ENCODE data around the gene HECW1.

The HECW1 gene

GRCh38 chr7:43501870-43502269 lies 389.4 kb downstream of the HECW1 start:
- no peak for DNase-seq (ENCODE audit: low read depth in 2 of 2)

- no peak for DNase-seq (ENCODE audit: low read depth in 2 of 2)
These were observed 390.5 kb downstream of the HECW1 start for GRCh38 chr7:43502941-43503340.

GRCh38 chr7:43505412-43505811 lies 393.0 kb downstream of the HECW1 start:
- no peak for DNase-seq (ENCODE audit: low read depth in 2 of 2)

GRCh38 chr7:43506460-43506859 lies 394.0 kb downstream of the HECW1 start:
- DNase-seq (ENCODE audit: low read depth in 2 of 2): no peak

- DNase-seq (ENCODE audit: low read depth in 2 of 2): no peak
These were observed 396.0 kb downstream of the HECW1 start for GRCh38 chr7:43508461-43508860.

- no peak for DNase-seq (ENCODE audit: low read depth in 2 of 2)
These were observed 397.5 kb downstream of the HECW1 start for GRCh38 chr7:43509906-43510305.

GRCh38 chr7:43511029-43511428 lies 398.6 kb downstream of the HECW1 start:
- DNase-seq (ENCODE audit: low read depth in 2 of 2): no peak

GRCh38 chr7:43511769-43512515 lies 399.5 kb downstream of the HECW1 start:
- no peak for DNase-seq (ENCODE audit: low read depth in 2 of 2)

- no peak for DNase-seq (ENCODE audit: low read depth in 2 of 2)
These were observed 400.8 kb downstream of the HECW1 start for GRCh38 chr7:43513251-43513650.

- DNase-seq (ENCODE audit: low read depth in 2 of 2): no peak
These were observed 404.3 kb downstream of the HECW1 start for GRCh38 chr7:43516581-43517342.

- no peak for DNase-seq (ENCODE audit: low read depth in 2 of 2)
These were observed 405.0 kb downstream of the HECW1 start for GRCh38 chr7:43517464-43517863.

GRCh38 chr7:43520201-43520600 lies 407.8 kb downstream of the HECW1 start:
- DNase-seq (ENCODE audit: low read depth in 2 of 2): no peak

- no peak for DNase-seq (ENCODE audit: low read depth in 2 of 2)
These were observed 410.1 kb downstream of the HECW1 start for GRCh38 chr7:43522406-43523156.

- no peak for DNase-seq (ENCODE audit: low read depth in 2 of 2)
These were observed 416.3 kb downstream of the HECW1 start for GRCh38 chr7:43528576-43529354.

- DNase-seq (ENCODE audit: low read depth in 2 of 2): no peak
These were observed 418.3 kb downstream of the HECW1 start for GRCh38 chr7:43530553-43531410.

- no peak for DNase-seq (ENCODE audit: low read depth in 2 of 2)
These were observed 419.3 kb downstream of the HECW1 start for GRCh38 chr7:43531700-43532099.

- DNase-seq (ENCODE audit: low read depth in 2 of 2): no peak
These were observed 421.5 kb downstream of the HECW1 start for GRCh38 chr7:43533801-43534479.

- DNase-seq (ENCODE audit: low read depth in 2 of 2): no peak
These were observed 422.6 kb downstream of the HECW1 start for GRCh38 chr7:43535031-43535451.

- DNase-seq (ENCODE audit: low read depth in 2 of 2): no peak
These were observed 423.6 kb downstream of the HECW1 start for GRCh38 chr7:43535810-43536585.

Measured in stimulated activated CD8-positive, alpha-beta memory T cell treated with anti-CD3 and anti-CD28 coated beads, Interleukin-2, amount 100 ng/mL, for 48 hours (primary cell).